Adipocyte (in vitro differentiated cells): ENCODE measurements around the gene TEAD1.
"Not testable (repeated sequence)": the region's sequence is repeated elsewhere in the genome, so short reads cannot be mapped to it uniquely, and the experiment has no call there.

Experiments
- DNase-seq: peaks from one replicate; pipeline ENCODE4 v3.0.0-alpha.2; 2015; ENCODE audit warnings: low read depth
- H3K27me3 ChIP-seq: replicated peaks from 2 replicates; pipeline ENCODE4 v1.7.0; 2013; ENCODE audit warnings: mild to moderate bottlenecking, low read length, moderate library complexity; ENCODE audit not compliant: control insufficient read depth, insufficient read depth
- H3K36me3 ChIP-seq: 2 replicates; pipeline ENCODE4 v1.7.0; 2013; ENCODE audit warnings: low read length, mild to moderate bottlenecking, moderate library complexity; ENCODE audit not compliant: control insufficient read depth, insufficient read depth, severe bottlenecking
- H3K4me1 ChIP-seq: 2 replicates; pipeline ENCODE4 v1.7.0; 2013; ENCODE audit warnings: mild to moderate bottlenecking, low read length, moderate library complexity; ENCODE audit not compliant: control insufficient read depth, insufficient read depth
- H3K4me3 ChIP-seq: 2 replicates; pipeline ENCODE4 v1.7.0; 2013; ENCODE audit warnings: mild to moderate bottlenecking, low read length, moderate library complexity
- H3K9ac ChIP-seq: 2 replicates; pipeline ENCODE4 v1.7.0; 2013; ENCODE audit warnings: mild to moderate bottlenecking, low read length, moderate library complexity
- H3K9me3 ChIP-seq: 2 replicates; pipeline ENCODE4 v1.7.0; 2013; ENCODE audit warnings: mild to moderate bottlenecking, low read length, moderate library complexity; ENCODE audit not compliant: control insufficient read depth

TEAD1 gene

GRCh38 chr11:12864316-12865156, 190.3 kb downstream of the TEAD1 start:
- peak; percentile 71 for DNase-seq
- peaks cover 13% of the 10 kb centered on the region for H3K36me3 ChIP-seq
- H3K27me3 ChIP-seq: no peaks in the 10 kb centered on the region
- no peak overlapping the region for H3K4me3 ChIP-seq
- no peak overlapping the region for H3K9ac ChIP-seq
- H3K9me3 ChIP-seq: no peaks in the 10 kb centered on the region
- H3K4me1 ChIP-seq: peaks cover 32% of the 10 kb centered on the region

GRCh38 chr11:12865863-12866595, 191.8 kb downstream of the TEAD1 start:
- DNase-seq: no peak
- Histone ChIP-seq H3K9me3 (no peaks in the 10 kb centered on the region), H3K4me1 (peaks cover 34% of the 10 kb centered on the region), H3K27me3 (no peaks in the 10 kb centered on the region), H3K36me3 (peaks cover 13% of the 10 kb centered on the region), H3K9ac (no peak overlapping the region), H3K4me3 (no peak overlapping the region)

- Histone ChIP-seq H3K9ac (no peak overlapping the region), H3K36me3 (peaks cover 13% of the 10 kb centered on the region), H3K4me3 (no peak overlapping the region), H3K27me3 (no peaks in the 10 kb centered on the region), H3K9me3 (no peaks in the 10 kb centered on the region), H3K4me1 (peaks cover 42% of the 10 kb centered on the region)
- no peak for DNase-seq
These were observed 193.3 kb downstream of the TEAD1 start for GRCh38 chr11:12867531-12867930.

GRCh38 chr11:12868315-12869073, 194.3 kb downstream of the TEAD1 start:
- no peak overlapping the region for H3K9ac ChIP-seq
- no peak overlapping the region for H3K4me3 ChIP-seq
- DNase-seq: no peak
- H3K36me3 ChIP-seq: peaks cover 13% of the 10 kb centered on the region
- H3K4me1 ChIP-seq: peaks cover 44% of the 10 kb centered on the region
- no peaks in the 10 kb centered on the region for H3K9me3 ChIP-seq
- no peaks in the 10 kb centered on the region for H3K27me3 ChIP-seq

- DNase-seq: peak; percentile 11
- peaks cover 58% of the 10 kb centered on the region for H3K4me1 ChIP-seq
- peaks cover 7% of the 10 kb centered on the region for H3K36me3 ChIP-seq
- no peak overlapping the region for H3K4me3 ChIP-seq
- H3K27me3 ChIP-seq: no peaks in the 10 kb centered on the region
- no peaks in the 10 kb centered on the region for H3K9me3 ChIP-seq
- no peak overlapping the region for H3K9ac ChIP-seq
These were observed 197.0 kb downstream of the TEAD1 start for GRCh38 chr11:12871241-12871640.

- H3K4me1 ChIP-seq: peaks cover 64% of the 10 kb centered on the region
- peaks cover 5% of the 10 kb centered on the region for H3K36me3 ChIP-seq
- H3K9me3 ChIP-seq: no peaks in the 10 kb centered on the region
- no peak overlapping the region for H3K4me3 ChIP-seq
- no peaks in the 10 kb centered on the region for H3K27me3 ChIP-seq
- no peak overlapping the region for H3K9ac ChIP-seq
- peak; percentile 65 for DNase-seq
These were observed 197.6 kb downstream of the TEAD1 start for GRCh38 chr11:12871788-12872321.

- peaks cover 43% of the 10 kb centered on the region for H3K4me1 ChIP-seq
- H3K36me3 ChIP-seq: peaks cover 25% of the 10 kb centered on the region
- H3K27me3 ChIP-seq: no peaks in the 10 kb centered on the region
These were observed 202.1 kb downstream of the TEAD1 start for GRCh38 chr11:12876340-12876739.

GRCh38 chr11:12876988-12877387, 202.8 kb downstream of the TEAD1 start:
- Histone ChIP-seq H3K36me3 (peaks cover 32% of the 10 kb centered on the region), H3K9me3 (no peaks in the 10 kb centered on the region), H3K9ac (no peak overlapping the region), H3K4me3 (no peak overlapping the region), H3K4me1 (peaks cover 37% of the 10 kb centered on the region), H3K27me3 (no peaks in the 10 kb centered on the region)
- DNase-seq: no peak

More at GRCh38 chr11:12876340-12876739, 202.1 kb downstream of the TEAD1 start:
- DNase-seq: no peak
- no peaks in the 10 kb centered on the region for H3K9me3 ChIP-seq
- no peak overlapping the region for H3K4me3 ChIP-seq
- no peak overlapping the region for H3K9ac ChIP-seq

GRCh38 chr11:12877508-12877907, 203.3 kb downstream of the TEAD1 start:
- not testable (repeated sequence) for H3K9me3 ChIP-seq, H3K4me3 ChIP-seq, H3K27me3 ChIP-seq, DNase-seq, H3K9ac ChIP-seq
- H3K4me1 ChIP-seq: peaks cover 31% of the 10 kb centered on the region
- peaks cover 37% of the 10 kb centered on the region for H3K36me3 ChIP-seq

GRCh38 chr11:12880327-12880726, 206.1 kb downstream of the TEAD1 start:
- Histone ChIP-seq H3K4me1 (peaks cover 12% of the 10 kb centered on the region), H3K9ac (no peak overlapping the region), H3K9me3 (no peaks in the 10 kb centered on the region), H3K27me3 (no peaks in the 10 kb centered on the region), H3K36me3 (peaks cover 57% of the 10 kb centered on the region), H3K4me3 (no peak overlapping the region)
- DNase-seq: no peak

- H3K9ac ChIP-seq: no peak overlapping the region
- no peaks in the 10 kb centered on the region for H3K4me1 ChIP-seq
- DNase-seq: peak; percentile 63
- H3K9me3 ChIP-seq: no peaks in the 10 kb centered on the region
- H3K27me3 ChIP-seq: no peaks in the 10 kb centered on the region
- H3K4me3 ChIP-seq: no peak overlapping the region
- peaks cover 75% of the 10 kb centered on the region for H3K36me3 ChIP-seq
These were observed 208.4 kb downstream of the TEAD1 start for GRCh38 chr11:12882670-12883069.
